HS-5 (cell line): ENCODE results near the gene PRRT2.

Source experiments
- DNase-seq: peaks from one replicate; pipeline ENCODE4 v3.0.0-alpha.2; 2012; ENCODE audit warnings: low read depth

PRRT2 gene

GRCh38 chr16:29835926-29836325 is 23.9 kb downstream of the PRRT2 start:
- DNase-seq, result no peak

GRCh38 chr16:29836623-29837022 is 24.6 kb downstream of the PRRT2 start:
- no peak for DNase-seq

- DNase-seq, result no peak
Measured at GRCh38 chr16:29837841-29838240, 25.8 kb downstream of the PRRT2 start.

- DNase-seq, result no peak
Measured at GRCh38 chr16:29839822-29840221, 27.8 kb downstream of the PRRT2 start.

GRCh38 chr16:29840240-29840639 is 28.2 kb downstream of the PRRT2 start:
- DNase-seq, result no peak

- DNase-seq, result no peak
Measured at GRCh38 chr16:29841631-29842030, 29.6 kb downstream of the PRRT2 start.

- DNase-seq, result no peak
Measured at GRCh38 chr16:29842732-29843346, 30.8 kb downstream of the PRRT2 start.

- no peak for DNase-seq
Measured at GRCh38 chr16:29843931-29844330, 31.9 kb downstream of the PRRT2 start.

GRCh38 chr16:29844575-29845331 is 32.8 kb downstream of the PRRT2 start:
- DNase-seq, result no peak

GRCh38 chr16:29845656-29846055 is 33.7 kb downstream of the PRRT2 start:
- DNase-seq, result no peak

- no peak for DNase-seq
Measured at GRCh38 chr16:29848420-29849297, 36.7 kb downstream of the PRRT2 start.

- DNase-seq, result no peak
Measured at GRCh38 chr16:29849505-29849904, 37.5 kb downstream of the PRRT2 start.

- no peak for DNase-seq
Measured at GRCh38 chr16:29850998-29851397, 39.0 kb downstream of the PRRT2 start.

GRCh38 chr16:29852654-29853053 is 40.7 kb downstream of the PRRT2 start:
- no peak for DNase-seq

- no peak for DNase-seq
Measured at GRCh38 chr16:29854520-29855100, 42.6 kb downstream of the PRRT2 start.

GRCh38 chr16:29857133-29857760 is 45.3 kb downstream of the PRRT2 start:
- DNase-seq, result peak; percentile 25

GRCh38 chr16:29858149-29858849 is 46.3 kb downstream of the PRRT2 start:
- DNase-seq, result no peak

GRCh38 chr16:29858974-29859373 is 47.0 kb downstream of the PRRT2 start:
- DNase-seq, result no peak

- DNase-seq, result no peak
Measured at GRCh38 chr16:29860218-29860617, 48.2 kb downstream of the PRRT2 start.

GRCh38 chr16:29862383-29862883 is 50.4 kb downstream of the PRRT2 start:
- DNase-seq, result no peak
